Measurements from ENCODE around the gene RANBP9. TPM values are rescaled to one million over a fixed set of nuclear protein-coding genes. Genes with fewer than 3 reads are reported as not detected.

The RANBP9 gene
- total RNA-seq, 1 donor from 2014 or later, result 55.4 TPM

DNA sequence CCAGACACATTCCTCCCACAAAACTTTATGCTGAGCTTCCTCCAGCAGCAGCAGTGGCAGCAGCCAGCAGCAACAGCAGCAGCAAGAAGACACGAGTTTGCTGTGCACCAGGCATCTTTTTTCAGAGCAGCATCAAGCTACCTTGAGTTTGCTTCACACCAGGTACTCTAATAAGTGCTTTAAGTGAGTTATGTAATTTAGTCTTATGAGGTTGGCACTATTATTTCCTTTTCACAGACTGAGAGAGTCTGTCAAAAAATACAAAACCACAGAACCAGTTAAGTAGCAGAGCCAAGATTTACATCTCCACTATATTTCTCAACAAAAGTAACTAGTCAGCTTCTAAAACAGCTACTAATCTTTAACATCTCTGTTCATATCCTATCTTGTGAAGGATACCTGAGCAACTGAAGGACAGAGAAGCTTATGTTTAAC, 23.7 kb downstream of the RANBP9 start:
- Mint-ChIP-seq H3K9me3 (ENCODE audit: unreplicated experiment) (peaks cover 5% of the 10 kb centered on the region), H3K27me3 (ENCODE audit: unreplicated experiment) (no peaks in the 10 kb centered on the region), H3K27ac (ENCODE audit: unreplicated experiment) (no peak overlapping the region)

GRCh38 chr6:13684855-13685254, 26.8 kb downstream of the RANBP9 start:
- Mint-ChIP-seq H3K27ac (ENCODE audit: unreplicated experiment) (no peak overlapping the region), H3K4me3 (ENCODE audit: unreplicated experiment) (no peak overlapping the region), H3K4me1 (ENCODE audit: unreplicated experiment) (peaks cover 19% of the 10 kb centered on the region), H3K27me3 (ENCODE audit: unreplicated experiment) (no peaks in the 10 kb centered on the region), H3K36me3 (ENCODE audit: unreplicated experiment) (peaks cover 27% of the 10 kb centered on the region), H3K9me3 (ENCODE audit: unreplicated experiment) (peaks cover 9% of the 10 kb centered on the region)
- DNase-seq (ENCODE audit: extremely low spot score, unreplicated experiment), result no peak
- TF ChIP-seq, protein P1, sequence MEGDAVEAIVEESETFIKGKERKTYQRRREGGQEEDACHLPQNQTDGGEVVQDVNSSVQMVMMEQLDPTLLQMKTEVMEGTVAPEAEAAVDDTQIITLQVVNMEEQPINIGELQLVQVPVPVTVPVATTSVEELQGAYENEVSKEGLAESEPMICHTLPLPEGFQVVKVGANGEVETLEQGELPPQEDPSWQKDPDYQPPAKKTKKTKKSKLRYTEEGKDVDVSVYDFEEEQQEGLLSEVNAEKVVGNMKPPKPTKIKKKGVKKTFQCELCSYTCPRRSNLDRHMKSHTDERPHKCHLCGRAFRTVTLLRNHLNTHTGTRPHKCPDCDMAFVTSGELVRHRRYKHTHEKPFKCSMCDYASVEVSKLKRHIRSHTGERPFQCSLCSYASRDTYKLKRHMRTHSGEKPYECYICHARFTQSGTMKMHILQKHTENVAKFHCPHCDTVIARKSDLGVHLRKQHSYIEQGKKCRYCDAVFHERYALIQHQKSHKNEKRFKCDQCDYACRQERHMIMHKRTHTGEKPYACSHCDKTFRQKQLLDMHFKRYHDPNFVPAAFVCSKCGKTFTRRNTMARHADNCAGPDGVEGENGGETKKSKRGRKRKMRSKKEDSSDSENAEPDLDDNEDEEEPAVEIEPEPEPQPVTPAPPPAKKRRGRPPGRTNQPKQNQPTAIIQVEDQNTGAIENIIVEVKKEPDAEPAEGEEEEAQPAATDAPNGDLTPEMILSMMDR (IDR thresholded peaks at IDR 0.05), result no peak

More for the DNA sequence above, 23.7 kb downstream of the RANBP9 start:
- no peak overlapping the region for H3K4me3 Mint-ChIP-seq (ENCODE audit: unreplicated experiment)
- TF ChIP-seq, protein P1 (IDR thresholded peaks at IDR 0.05), result no peak
- peaks cover 22% of the 10 kb centered on the region for H3K4me1 Mint-ChIP-seq (ENCODE audit: unreplicated experiment)
- DNase-seq (ENCODE audit: extremely low spot score, unreplicated experiment), result no peak
- peaks cover 29% of the 10 kb centered on the region for H3K36me3 Mint-ChIP-seq (ENCODE audit: unreplicated experiment)

- TF ChIP-seq, protein P1 (IDR thresholded peaks at IDR 0.05), result no peak
- Mint-ChIP-seq H3K36me3 (ENCODE audit: unreplicated experiment) (peaks cover 19% of the 10 kb centered on the region), H3K27ac (ENCODE audit: unreplicated experiment) (no peak overlapping the region), H3K4me3 (ENCODE audit: unreplicated experiment) (no peak overlapping the region), H3K27me3 (ENCODE audit: unreplicated experiment) (no peaks in the 10 kb centered on the region), H3K4me1 (ENCODE audit: unreplicated experiment) (peaks cover 11% of the 10 kb centered on the region), H3K9me3 (ENCODE audit: unreplicated experiment) (peaks cover 6% of the 10 kb centered on the region)
- DNase-seq (ENCODE audit: extremely low spot score, unreplicated experiment), result no peak
These were observed 28.6 kb downstream of the RANBP9 start for GRCh38 chr6:13683038-13683437.

DNA sequence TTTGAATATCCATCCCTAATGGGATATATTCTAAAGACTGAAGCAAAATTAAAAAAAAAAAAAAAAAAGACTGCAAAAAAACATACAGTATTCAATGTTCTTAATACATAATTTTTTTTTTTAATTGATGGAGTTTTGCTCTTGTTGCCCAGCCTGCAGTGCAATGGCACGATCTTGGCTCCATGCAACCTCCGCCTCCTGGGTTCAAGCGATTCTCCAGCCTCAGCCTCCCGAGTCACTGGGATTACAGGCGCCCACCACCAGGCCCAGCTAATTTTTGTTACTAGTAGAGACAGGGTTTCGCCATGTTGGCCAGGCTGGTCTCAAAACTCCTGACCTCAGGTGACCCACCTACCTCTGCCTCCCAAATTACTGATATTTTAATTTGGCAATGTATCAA, 29.3 kb downstream of the RANBP9 start:
- Mint-ChIP-seq H3K4me3 (ENCODE audit: unreplicated experiment) (no peak overlapping the region), H3K27me3 (ENCODE audit: unreplicated experiment) (no peaks in the 10 kb centered on the region), H3K9me3 (ENCODE audit: unreplicated experiment) (peaks cover 6% of the 10 kb centered on the region), H3K36me3 (ENCODE audit: unreplicated experiment) (peaks cover 13% of the 10 kb centered on the region), H3K27ac (ENCODE audit: unreplicated experiment) (no peak overlapping the region), H3K4me1 (ENCODE audit: unreplicated experiment) (peaks cover 11% of the 10 kb centered on the region)
- TF ChIP-seq, protein P1 (IDR thresholded peaks at IDR 0.05), result no peak
- no peak for DNase-seq (ENCODE audit: extremely low spot score, unreplicated experiment)

- Mint-ChIP-seq H3K36me3 (ENCODE audit: unreplicated experiment) (peaks cover 7% of the 10 kb centered on the region), H3K27me3 (ENCODE audit: unreplicated experiment) (no peaks in the 10 kb centered on the region), H3K9me3 (ENCODE audit: unreplicated experiment) (peaks cover 6% of the 10 kb centered on the region), H3K4me3 (ENCODE audit: unreplicated experiment) (no peak overlapping the region), H3K4me1 (ENCODE audit: unreplicated experiment) (peaks cover 13% of the 10 kb centered on the region), H3K27ac (ENCODE audit: unreplicated experiment) (no peak overlapping the region)
- no peak for DNase-seq (ENCODE audit: extremely low spot score, unreplicated experiment)
- TF ChIP-seq, protein P1 (IDR thresholded peaks at IDR 0.05), result no peak
These were observed 30.2 kb downstream of the RANBP9 start for GRCh38 chr6:13681305-13682061.

Measured in osteocyte (in vitro differentiated cells).